DMS53 treated with DMSO at 0.1 percent for 48 hours (cell line): ENCODE data around the gene MAP3K20.
"Not testable (repeated sequence)": the region's sequence is repeated elsewhere in the genome, so short reads cannot be mapped to it uniquely, and the experiment has no call there.

Source experiments
- DNase-seq: peaks from one replicate; lab custom pipeline; 2025; ENCODE audit not compliant: unreplicated experiment; lab: John Stamatoyannopoulos, UW

Gene MAP3K20

DNA sequence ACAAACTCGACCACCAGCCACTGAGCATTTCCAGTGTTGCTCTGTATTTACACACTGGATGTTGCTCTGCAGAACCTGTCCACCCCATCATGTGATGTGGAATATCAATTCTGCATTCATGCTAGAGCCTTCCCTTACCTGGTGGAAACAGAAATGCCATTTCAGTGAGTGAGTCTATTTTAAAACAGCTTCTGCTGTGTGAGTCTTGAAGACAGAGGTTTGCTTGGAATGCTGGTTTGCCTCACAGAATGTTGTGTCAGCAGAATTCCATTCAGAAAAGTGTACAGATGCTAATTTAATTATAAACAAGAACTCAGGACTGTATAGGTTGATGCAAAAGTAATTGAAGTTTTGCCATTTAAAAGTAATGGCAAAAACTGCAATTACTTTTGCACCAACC lies 118.3 kb downstream of the MAP3K20 start:
- no peak for DNase-seq

- no peak for DNase-seq
Observed at GRCh38 chr2:173195100-173195499, 119.5 kb downstream of the MAP3K20 start.

- no peak for DNase-seq
Observed at GRCh38 chr2:173196080-173196479, 120.4 kb downstream of the MAP3K20 start.

DNA sequence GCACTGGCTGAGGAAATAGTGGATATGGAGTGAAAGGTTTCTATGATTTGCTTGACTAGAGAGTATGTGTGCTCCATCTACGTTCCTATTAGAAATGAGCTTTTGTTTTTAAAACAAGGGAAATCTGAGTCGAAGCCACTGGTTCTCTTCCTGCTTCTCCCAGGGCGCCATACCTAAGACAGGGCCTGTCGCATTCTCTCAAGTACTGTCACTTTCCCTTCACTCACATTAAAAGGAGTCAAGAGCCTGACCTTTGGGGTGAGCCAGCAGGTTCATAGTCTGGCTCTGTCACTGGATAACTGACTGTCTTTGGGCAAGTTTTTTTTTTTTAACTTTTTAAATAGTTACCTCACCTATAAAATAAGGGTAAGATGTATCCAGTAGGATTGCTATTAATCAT lies 121.0 kb downstream of the MAP3K20 start:
- DNase-seq, result no peak

GRCh38 chr2:173198327-173198726 lies 122.7 kb downstream of the MAP3K20 start:
- no peak for DNase-seq

DNA sequence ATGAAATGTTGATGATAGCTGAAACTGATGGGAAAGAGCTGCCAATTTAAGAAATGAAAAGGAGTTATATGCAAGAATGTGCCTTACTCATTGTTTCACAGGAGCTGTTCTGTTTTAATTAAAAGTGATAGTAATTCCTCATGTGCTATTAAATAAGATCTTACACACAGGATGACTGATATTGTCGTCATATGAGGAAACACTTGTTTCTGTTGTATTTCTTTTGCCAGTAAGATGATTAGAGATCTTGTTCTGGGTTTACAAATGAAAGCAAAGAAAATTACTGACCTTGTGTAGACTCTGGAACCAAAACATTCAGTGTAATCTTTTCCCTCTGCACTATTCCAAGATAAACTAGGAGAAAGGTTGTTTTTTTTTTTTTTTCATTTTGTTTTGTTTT lies 123.6 kb downstream of the MAP3K20 start:
- no peak for DNase-seq

GRCh38 chr2:173202570-173202969 lies 126.9 kb downstream of the MAP3K20 start:
- DNase-seq, result no peak

DNA sequence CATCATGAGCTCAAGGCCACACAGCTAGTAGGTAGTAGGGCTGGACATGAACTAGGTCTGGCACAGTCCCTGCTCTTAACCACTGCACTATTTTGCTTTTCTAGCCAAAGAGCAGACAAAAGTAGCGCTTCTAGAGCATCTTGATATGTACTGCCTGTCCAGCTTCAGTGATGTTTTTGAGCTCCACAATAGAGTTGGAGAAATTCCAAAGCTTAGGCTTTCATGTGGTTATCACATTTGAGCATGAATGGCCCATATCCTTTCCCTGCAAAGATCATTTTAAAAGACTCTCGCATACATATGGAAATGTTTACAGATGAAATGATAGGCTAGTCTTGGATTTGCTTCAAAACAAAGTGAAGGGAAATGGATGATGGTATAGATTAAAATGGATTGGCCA lies 128.7 kb downstream of the MAP3K20 start:
- DNase-seq, result no peak

- DNase-seq, result no peak
Observed at GRCh38 chr2:173205375-173205774, 129.7 kb downstream of the MAP3K20 start.

DNA sequence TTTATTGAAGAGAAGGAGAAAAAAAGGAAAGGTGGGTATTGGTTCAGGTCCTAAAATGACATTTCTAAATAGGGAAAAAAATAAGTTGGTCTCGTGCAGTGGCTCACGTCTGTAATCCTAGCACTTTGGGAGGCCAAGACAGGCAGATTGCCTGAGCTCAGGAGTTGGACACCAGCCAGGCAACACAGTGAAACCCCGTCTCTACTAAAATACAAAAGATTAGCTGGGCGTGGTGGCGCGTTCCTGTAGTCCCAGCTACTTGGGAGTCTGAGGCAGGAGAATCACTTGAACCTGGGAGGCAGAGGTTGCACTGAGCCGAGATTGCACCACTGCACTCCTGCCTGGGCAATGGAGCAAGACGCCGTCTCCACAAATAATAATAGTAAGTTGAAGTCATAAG lies 131.5 kb downstream of the MAP3K20 start:
- DNase-seq, result not testable (repeated sequence)

- peak; percentile 88 for DNase-seq
Observed at GRCh38 chr2:173210270-173211196, 134.9 kb downstream of the MAP3K20 start.

- no peak for DNase-seq
Observed at GRCh38 chr2:173213181-173213580, 137.5 kb downstream of the MAP3K20 start.

GRCh38 chr2:173214213-173214612 lies 138.6 kb downstream of the MAP3K20 start:
- DNase-seq, result no peak

GRCh38 chr2:173215316-173215715 lies 139.7 kb downstream of the MAP3K20 start:
- no peak for DNase-seq

- no peak for DNase-seq
Observed at GRCh38 chr2:173216051-173216450, 140.4 kb downstream of the MAP3K20 start.

GRCh38 chr2:173216668-173217067 lies 141.0 kb downstream of the MAP3K20 start:
- no peak for DNase-seq

GRCh38 chr2:173217116-173217840 lies 141.6 kb downstream of the MAP3K20 start:
- DNase-seq, result no peak

GRCh38 chr2:173218326-173219056 lies 142.8 kb downstream of the MAP3K20 start:
- DNase-seq, result no peak

DNA sequence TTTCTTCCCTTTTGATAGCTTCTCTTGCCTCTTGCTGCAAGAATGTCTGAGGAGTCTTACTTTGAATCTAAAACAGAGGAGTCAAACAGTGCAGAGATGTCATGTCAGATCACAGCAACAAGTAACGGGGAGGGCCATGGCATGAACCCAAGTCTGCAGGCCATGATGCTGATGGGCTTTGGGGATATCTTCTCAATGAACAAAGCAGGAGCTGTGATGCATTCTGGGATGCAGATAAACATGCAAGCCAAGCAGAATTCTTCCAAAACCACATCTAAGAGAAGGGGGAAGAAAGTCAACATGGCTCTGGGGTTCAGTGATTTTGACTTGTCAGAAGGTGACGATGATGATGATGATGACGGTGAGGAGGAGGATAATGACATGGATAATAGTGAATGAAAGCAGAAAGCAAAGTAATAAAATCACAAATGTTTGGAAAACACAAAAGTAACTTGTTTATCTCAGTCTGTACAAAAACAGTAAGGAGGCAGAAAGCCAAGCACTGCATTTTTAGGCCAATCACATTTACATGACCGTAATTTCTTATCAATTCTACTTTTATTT lies 145.6 kb downstream of the MAP3K20 start:
- no peak for DNase-seq

- DNase-seq, result no peak
Observed at GRCh38 chr2:173221937-173222594, 146.4 kb downstream of the MAP3K20 start.

- DNase-seq, result no peak
Observed at GRCh38 chr2:173223871-173224270, 148.2 kb downstream of the MAP3K20 start.
